ENCODE measurements around the gene VGLL1.

DNA sequence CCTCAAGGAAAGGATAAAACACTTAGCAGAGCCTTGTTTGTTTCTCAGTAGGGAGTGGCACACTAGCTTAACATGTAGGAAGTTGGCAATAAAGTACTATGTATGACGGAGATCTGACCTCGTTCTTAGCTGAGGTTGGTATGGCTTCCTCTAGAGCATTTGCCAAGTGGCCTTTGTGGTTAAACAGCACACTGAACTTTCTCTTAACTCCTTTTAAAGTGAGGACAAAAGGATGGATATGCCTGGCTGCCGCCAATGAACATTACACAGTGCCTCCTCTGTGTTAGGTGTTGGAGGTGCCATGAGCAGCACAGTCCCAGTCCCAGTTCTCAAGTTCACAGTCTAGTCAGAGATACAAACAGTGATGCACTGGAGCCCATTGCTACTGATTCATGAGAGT lies 54.4 kb downstream of the VGLL1 start:
- TF ChIP-seq SP1 (IDR thresholded peaks at IDR 0.05) (no peak), MAX (IDR thresholded peaks at IDR 0.05) (no peak)
- TF ChIP-seq, protein P1, sequence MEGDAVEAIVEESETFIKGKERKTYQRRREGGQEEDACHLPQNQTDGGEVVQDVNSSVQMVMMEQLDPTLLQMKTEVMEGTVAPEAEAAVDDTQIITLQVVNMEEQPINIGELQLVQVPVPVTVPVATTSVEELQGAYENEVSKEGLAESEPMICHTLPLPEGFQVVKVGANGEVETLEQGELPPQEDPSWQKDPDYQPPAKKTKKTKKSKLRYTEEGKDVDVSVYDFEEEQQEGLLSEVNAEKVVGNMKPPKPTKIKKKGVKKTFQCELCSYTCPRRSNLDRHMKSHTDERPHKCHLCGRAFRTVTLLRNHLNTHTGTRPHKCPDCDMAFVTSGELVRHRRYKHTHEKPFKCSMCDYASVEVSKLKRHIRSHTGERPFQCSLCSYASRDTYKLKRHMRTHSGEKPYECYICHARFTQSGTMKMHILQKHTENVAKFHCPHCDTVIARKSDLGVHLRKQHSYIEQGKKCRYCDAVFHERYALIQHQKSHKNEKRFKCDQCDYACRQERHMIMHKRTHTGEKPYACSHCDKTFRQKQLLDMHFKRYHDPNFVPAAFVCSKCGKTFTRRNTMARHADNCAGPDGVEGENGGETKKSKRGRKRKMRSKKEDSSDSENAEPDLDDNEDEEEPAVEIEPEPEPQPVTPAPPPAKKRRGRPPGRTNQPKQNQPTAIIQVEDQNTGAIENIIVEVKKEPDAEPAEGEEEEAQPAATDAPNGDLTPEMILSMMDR (IDR thresholded peaks at IDR 0.05; ENCODE audit: low read depth, low read length, missing input control): no peak
